Gastrocnemius medialis (tissue), 4 donors: ENCODE results near the gene HIRA. TPM values are rescaled to one million over a fixed set of nuclear protein-coding genes. Genes with fewer than 3 reads are reported as not detected.

ENCODE experiments used
- ATAC-seq, 2 donors: fragments of 150-250 bp; one replicate each; pipeline ENCODE4 v1.9.1; 2016
- DNase-seq, 2 donors: peaks; one replicate each; pipeline ENCODE4 v3.0.0-alpha.2; 2019
- H3K27ac ChIP-seq, 4 donors: fragments of 200-600 bp; sonication (generic); 1 replicate in 1 of 4; 2 replicates in 3 of 4; pipeline ENCODE4 v1.5.1; 2016 to 2018; ENCODE audit warnings: mild to moderate bottlenecking in 2 of 4, moderate library complexity in 1 of 4
- H3K27me3 ChIP-seq, 3 donors: fragments of 200-600 bp; sonication (generic) in 2 of 3; 1 replicate in 1 of 3; 2 replicates in 2 of 3; pipeline versions ENCODE4 v1.5.1 to v1.6.0; 2016 to 2019; ENCODE audit warnings: mild to moderate bottlenecking in 1 of 3, moderate library complexity in 1 of 3
- H3K36me3 ChIP-seq, 2 donors: fragments of 200-600 bp; sonication (generic) in 1 of 2; one replicate each; pipeline ENCODE4 v1.5.1; 2017 to 2018
- H3K4me1 ChIP-seq, 2 donors: fragments of 200-600 bp; sonication (generic) in 1 of 2; one replicate each; pipeline ENCODE4 v1.5.1; 2016 to 2017; ENCODE audit warnings: mild to moderate bottlenecking in 2 of 2
- H3K4me3 ChIP-seq, 4 donors: fragments of 200-600 bp; sonication (generic) in 3 of 4; 1 replicate in 1 of 4; 2 replicates in 3 of 4; pipeline ENCODE4 v1.5.1; 2016 to 2019; ENCODE audit warnings: mild to moderate bottlenecking in 2 of 4
- H3K9me3 ChIP-seq, 3 donors: fragments of 200-600 bp; sonication (generic) in 2 of 3; 1 replicate in 1 of 3; 2 replicates in 2 of 3; pipeline ENCODE4 v1.5.1; 2016 to 2019
- POLR2A ChIP-seq, 2 donors: fragments of 450-650 bp; IDR thresholded peaks; one replicate each; pipeline ENCODE4 v1.6.1; 2017; ENCODE audit warnings: antibody characterized with exemption in 2 of 2, mild to moderate bottlenecking in 2 of 2, moderate library complexity in 2 of 2
- in situ Hi-C, 4 donors: fragments of 200-750 bp; cut with MboI; loops; one replicate each; pipeline versions ENCODE4 v1.15.0 to v1.8.0; 2017; ENCODE audit warnings: low sequenced_read_pairs in 4 of 4
- intact Hi-C: fragments of 100-400 bp; cut with DNase I; formaldehyde crosslinking; loops from one replicate; pipeline ENCODE4 v1.15.1; 2023; ENCODE audit warnings: low total_unique reads
- total RNA-seq, 4 donors: library from RNA; depleted of rRNA; stranded (reverse); fragments of >200 nt; gene quantifications; one replicate each; pipeline versions ENCODE4 v1.1.0 to v1.2.3, GENCODE V29; 2016
- TF ChIP-seq, protein P1 (sequence below), 5 experiments: fragments of 450-650 bp in 3 of 5; fragments of 200-600 bp in 2 of 5; sonication (generic) in 2 of 5; IDR thresholded peaks in 4 of 5; conservative IDR thresholded peaks in 1 of 5; 1 replicate in 4 of 5; 2 replicates in 1 of 5; pipeline ENCODE4 v1.5.1; 2016 to 2019; ENCODE audit warnings: antibody characterized with exemption in 5 of 5, mild to moderate bottlenecking in 3 of 5, moderate library complexity in 3 of 5

The HIRA gene
- total RNA-seq, 4 donors from 2014 or later = 14.2 to 46.8 (median 24.6) TPM

DNA sequence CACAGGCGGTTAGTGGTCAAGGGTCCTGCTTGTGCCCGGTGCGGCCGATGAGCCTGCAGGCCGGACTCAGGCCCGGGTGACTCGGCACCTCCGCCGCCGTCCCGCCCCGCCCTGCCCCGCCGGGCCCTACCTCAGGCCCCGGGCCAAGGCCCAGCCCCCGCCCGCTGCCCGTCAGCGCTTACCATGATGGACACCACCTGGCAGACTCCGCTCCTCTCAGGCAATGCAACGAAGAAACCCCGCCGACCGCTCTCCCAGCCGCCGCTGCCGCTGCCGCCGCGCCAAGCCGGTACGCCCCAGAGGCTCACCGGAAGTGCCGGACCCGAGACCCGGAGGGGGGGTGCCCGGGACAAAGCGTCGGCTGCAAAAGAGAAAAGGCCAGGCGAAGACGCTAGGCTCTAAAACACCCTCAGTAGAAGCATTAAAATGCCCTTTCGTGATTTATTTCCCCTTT lies 47.4 kb upstream of the HIRA start, which contains the start of gene UFD1:
UFD1 (minus strand) TSS at position 293 of the 454 bp plus-strand sequence; CDS start at position 185, 108 bp downstream.
- Histone ChIP-seq H3K9me3 (no peaks in the 10 kb centered on the region), H3K36me3 (peaks cover 0 to 17% of the 10 kb centered on the region in 2 donors), H3K4me3 (peak within 1 kb of the TSS; percentile 63 to 78 (median 70)), H3K27me3 (no peaks in the 10 kb centered on the region), H3K27ac (peak within 1 kb of the TSS; percentile 90 to 98 (median 97)), H3K4me1 (peaks cover 36 to 38% of the 10 kb centered on the region in 2 donors)
- intact Hi-C loops = loop anchor here (1.0 to 2.0 kb wide), 7 partner anchors 32 to 356 kb away; partner anchors contain the start of genes C22orf39, CLTCL1, DGCR2 and ESS2
- in situ Hi-C loops = no loop called here
- peak; percentile 77 to 84 for TF ChIP-seq POLR2A (IDR thresholded peaks at IDR 0.05)
- TF ChIP-seq, protein P1, sequence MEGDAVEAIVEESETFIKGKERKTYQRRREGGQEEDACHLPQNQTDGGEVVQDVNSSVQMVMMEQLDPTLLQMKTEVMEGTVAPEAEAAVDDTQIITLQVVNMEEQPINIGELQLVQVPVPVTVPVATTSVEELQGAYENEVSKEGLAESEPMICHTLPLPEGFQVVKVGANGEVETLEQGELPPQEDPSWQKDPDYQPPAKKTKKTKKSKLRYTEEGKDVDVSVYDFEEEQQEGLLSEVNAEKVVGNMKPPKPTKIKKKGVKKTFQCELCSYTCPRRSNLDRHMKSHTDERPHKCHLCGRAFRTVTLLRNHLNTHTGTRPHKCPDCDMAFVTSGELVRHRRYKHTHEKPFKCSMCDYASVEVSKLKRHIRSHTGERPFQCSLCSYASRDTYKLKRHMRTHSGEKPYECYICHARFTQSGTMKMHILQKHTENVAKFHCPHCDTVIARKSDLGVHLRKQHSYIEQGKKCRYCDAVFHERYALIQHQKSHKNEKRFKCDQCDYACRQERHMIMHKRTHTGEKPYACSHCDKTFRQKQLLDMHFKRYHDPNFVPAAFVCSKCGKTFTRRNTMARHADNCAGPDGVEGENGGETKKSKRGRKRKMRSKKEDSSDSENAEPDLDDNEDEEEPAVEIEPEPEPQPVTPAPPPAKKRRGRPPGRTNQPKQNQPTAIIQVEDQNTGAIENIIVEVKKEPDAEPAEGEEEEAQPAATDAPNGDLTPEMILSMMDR (IDR thresholded peaks at IDR 0.05 in 4 of 5, conservative IDR thresholded peaks at IDR 0.05 in 1 of 5) = no peak
- DNase-seq (peak; percentile 88 to 95), ATAC-seq (peak; percentile 71 to 77)

DNA sequence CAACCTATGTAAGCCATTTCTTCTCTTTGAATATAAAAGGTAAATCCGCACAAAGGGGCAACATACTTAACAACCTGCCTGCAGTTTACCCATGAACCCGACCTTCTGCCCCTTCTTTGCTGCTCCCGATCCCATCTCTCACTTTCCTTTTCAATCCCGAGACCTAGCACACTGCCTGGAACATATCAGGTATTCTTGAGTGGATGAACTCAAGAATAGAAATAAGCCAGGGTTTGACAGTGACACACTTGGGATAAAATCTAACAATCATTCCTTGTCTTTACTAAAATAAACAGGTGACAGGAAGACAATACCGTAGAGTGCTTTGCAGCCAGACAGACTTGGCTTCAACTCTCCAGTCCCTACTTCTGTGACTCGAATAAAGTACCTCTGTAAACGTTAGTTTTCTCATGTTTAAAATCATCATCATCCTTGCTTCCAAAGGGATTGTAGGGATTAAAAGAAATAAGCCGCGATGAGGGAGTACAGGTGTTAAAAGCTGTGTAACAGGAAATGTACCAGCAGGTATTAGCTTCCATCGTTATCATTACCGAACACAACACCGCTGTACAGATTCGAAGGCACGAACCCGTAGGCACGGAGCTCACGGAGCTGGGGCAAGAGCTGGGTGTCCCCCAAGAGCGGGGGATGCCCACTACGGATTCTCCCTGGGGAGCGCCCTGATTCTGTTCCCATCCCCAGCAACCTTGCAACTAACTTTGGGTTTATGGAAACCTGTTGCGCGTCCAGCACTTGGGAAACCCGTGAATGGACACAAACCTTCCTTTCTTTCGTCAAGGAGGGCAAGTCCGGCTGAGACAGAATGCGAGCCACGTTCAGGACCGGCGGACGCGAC lies 46.7 kb upstream of the HIRA start:
- H3K4me3 ChIP-seq = peak overlapping the region; percentile 63 to 78 (median 70)
- intact Hi-C loops = loop anchor here (2.0 kb wide), 3 partner anchors 187 to 355 kb away; partner anchors contain the start of genes CLTCL1, DGCR2 and SLC25A1
- peak overlapping the region; percentile 90 to 98 (median 97) for H3K27ac ChIP-seq
- H3K36me3 ChIP-seq = peaks cover 0 to 21% of the 10 kb centered on the region in 2 donors
- no peak for TF ChIP-seq POLR2A (IDR thresholded peaks at IDR 0.05)
- TF ChIP-seq, protein P1 (IDR thresholded peaks at IDR 0.05 in 4 of 5, conservative IDR thresholded peaks at IDR 0.05 in 1 of 5) = no peak
- no peaks in the 10 kb centered on the region for H3K27me3 ChIP-seq
- H3K4me1 ChIP-seq = peaks cover 41 to 43% of the 10 kb centered on the region in 2 donors
- no peak for ATAC-seq
- no peak for DNase-seq
- H3K9me3 ChIP-seq = no peaks in the 10 kb centered on the region
- in situ Hi-C loops = no loop called here

DNA sequence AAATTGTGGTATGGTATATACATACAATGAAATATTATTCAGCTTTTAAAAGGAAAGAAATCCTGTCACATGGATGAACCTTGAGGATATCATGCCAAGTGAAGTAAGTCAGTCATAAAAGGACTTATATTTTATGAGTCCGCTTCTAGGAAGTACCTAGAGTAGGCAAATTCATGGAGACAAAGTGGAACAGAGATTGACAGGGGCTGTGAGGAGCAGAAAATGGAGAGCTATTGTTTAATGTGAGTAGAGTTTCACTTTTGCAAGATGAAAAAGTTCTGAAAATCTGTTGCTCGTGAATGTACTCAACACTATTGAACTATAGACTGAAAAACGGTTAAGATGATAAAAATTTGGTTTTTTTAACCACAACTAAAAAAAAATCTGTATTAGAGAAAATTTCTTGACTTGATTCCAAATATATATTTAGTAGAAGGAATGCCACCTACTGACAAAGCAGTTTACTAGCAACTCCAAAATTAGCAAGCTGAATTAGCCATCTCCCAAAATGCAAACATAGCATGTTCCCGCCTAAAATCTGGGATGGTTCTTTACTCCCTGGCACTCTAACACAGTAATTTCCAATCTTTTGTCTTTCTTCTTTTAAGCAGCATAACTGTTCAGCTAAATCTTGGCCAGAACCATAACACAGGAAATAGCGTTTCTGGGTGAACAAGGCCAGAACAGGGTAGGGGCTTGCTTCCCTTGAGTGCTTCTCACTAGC lies 46.0 kb upstream of the HIRA start:
- DNase-seq (no peak), ATAC-seq (no peak)
- Histone ChIP-seq H3K4me3 (peak overlapping the region; percentile 63 to 78 (median 70)), H3K27ac (peak overlapping the region; percentile 90 to 98 (median 97)), H3K9me3 (no peaks in the 10 kb centered on the region), H3K27me3 (no peaks in the 10 kb centered on the region), H3K36me3 (peaks cover 0 to 29% of the 10 kb centered on the region in 2 donors), H3K4me1 (peaks cover 45 to 48% of the 10 kb centered on the region in 2 donors)
- in situ Hi-C loops = no loop called here
- no peak for TF ChIP-seq POLR2A (IDR thresholded peaks at IDR 0.05)
- TF ChIP-seq, protein P1 (IDR thresholded peaks at IDR 0.05 in 4 of 5, conservative IDR thresholded peaks at IDR 0.05 in 1 of 5) = no peak
- intact Hi-C loops = loop anchor here (2.0 kb wide), 3 partner anchors 187 to 355 kb away; partner anchors contain the start of genes CLTCL1, DGCR2 and SLC25A1

DNA sequence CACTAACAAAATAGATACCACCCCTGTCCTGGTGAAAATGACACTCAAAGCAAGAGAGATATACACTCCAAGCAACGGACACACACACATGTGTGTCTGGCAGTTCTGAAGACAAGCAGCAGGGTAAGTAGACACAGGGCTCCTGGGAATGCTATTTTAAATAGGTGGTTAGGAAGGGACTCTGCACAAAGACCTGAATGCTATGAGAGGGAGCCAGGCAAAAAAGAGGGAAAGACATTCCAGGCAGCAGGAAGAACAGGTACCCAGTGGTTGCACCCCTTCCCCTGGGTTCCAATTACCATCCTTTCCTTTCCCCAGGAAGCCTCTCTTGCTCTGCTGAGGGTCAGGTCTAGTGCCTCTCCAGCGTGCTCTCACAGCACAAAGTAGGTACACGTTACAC lies 44.5 kb upstream of the HIRA start:
- Histone ChIP-seq H3K9me3 (no peaks in the 10 kb centered on the region), H3K36me3 (peaks cover 0 to 42% of the 10 kb centered on the region in 2 donors), H3K27ac (peak overlapping the region; percentile 90 to 98 (median 97)), H3K4me3 (peak overlapping the region in 1 of 4 donors; percentile 4), H3K27me3 (no peaks in the 10 kb centered on the region), H3K4me1 (peaks cover 45 to 48% of the 10 kb centered on the region in 2 donors)
- in situ Hi-C loops (no loop called here), intact Hi-C loops (no loop called here)
- TF ChIP-seq, protein P1 (IDR thresholded peaks at IDR 0.05 in 4 of 5, conservative IDR thresholded peaks at IDR 0.05 in 1 of 5) = no peak
- TF ChIP-seq POLR2A (IDR thresholded peaks at IDR 0.05) = no peak
- ATAC-seq = no peak
- no peak for DNase-seq
